Fibroblast of upper back skin (primary cell): ENCODE data around the gene ZNF687.
A peak's percentile ranks its signal among the peaks of the same experiment; 100 is the strongest.

Source experiments
- DNase-seq: peaks from one replicate; pipeline ENCODE4 v3.0.0-alpha.2; 2013

Gene ZNF687

DNA sequence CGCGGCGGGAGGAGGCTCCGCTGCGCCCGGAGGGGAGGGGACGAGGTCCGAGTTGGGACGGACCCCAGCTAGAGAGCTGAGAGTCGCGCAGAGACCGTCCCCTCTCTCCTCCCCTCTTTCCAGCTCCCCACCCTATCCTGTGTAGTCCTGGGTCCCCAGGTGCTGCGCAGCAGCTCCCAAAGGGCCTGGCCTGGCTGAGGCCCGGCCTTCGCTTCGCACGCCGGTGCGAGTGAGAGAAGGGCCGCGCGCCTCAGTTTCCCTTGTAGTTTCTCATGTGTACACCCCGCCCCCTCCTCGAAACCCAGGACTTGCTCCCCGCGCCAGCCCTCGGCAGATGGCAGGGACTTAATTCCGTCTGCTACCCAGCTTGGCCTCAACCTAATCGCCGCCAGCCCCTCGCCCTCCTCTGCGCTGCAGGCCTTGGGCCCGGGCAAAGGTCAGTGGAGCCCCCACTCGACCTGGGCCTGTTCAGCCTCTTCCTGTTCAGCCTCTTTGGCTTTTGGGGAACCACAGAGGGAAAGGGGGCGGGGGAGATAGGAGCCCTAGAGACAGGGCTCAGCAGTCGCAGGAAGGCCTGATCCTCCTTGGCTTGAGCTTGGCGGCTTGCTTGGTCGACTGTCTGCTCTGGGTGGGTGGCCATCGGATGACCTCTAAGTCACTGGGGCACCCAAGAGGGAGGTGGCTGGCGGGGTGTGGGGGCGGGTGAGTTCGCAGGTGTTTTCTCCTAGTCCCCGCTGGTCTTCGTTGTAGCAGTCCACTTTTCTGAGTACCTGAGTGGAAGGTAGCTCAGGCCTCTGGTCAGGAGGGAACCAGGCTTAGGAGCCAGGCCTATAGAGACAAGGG, 1.0 kb downstream of the ZNF687 start:
- peak; percentile 5 for DNase-seq

DNA sequence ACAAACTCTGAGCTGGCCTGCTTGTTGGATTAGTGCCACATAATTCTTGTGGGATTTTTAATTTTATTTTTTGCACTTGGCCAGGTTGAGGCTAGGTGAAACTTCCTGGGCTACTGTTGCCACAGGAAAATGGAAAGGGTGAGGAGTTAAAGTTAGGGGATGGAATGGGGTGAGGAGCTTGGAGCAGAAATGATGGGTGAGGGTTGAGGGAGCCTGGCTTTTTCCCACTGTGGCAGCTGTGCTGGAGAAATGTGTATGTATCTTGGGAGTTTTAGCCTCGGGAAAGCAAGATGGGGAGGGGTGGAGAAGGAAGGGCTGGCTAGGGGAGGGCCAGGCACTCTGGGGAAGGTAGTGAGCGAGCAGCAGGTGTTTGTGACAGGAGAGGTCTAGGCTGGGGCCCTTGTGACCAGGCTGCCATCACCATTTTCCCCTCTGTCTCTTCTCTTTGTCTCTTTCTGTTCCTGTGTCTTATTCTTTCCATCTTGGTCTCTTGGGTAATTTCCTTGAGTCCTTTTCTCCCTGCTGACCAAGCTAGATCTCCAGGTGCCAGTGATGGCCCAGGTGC, 2.0 kb downstream of the ZNF687 start:
- DNase-seq: no peak

DNA sequence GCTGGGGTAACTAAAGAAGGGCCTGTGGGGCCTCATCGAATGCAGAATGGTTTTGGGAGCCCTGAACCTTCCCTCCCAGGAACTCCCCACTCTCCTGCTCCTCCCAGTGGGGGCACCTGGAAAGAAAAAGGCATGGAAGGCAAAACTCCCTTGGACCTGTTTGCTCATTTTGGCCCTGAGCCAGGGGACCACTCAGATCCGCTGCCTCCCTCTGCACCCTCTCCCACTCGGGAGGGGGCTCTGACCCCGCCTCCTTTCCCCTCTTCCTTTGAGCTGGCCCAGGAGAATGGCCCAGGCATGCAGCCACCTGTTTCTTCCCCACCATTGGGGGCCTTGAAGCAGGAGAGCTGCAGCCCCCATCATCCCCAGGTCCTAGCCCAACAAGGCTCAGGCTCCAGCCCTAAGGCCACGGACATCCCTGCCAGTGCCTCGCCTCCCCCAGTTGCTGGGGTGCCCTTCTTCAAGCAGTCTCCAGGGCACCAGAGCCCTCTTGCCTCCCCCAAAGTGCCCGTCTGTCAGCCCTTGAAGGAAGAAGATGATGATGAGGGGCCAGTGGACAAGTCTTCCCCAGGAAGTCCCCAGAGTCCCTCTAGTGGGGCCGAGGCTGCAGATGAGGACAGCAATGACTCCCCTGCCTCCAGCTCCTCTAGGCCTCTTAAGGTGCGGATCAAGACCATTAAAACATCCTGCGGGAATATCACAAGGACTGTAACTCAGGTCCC, 4.7 kb downstream of the ZNF687 start:
- no peak for DNase-seq

DNA sequence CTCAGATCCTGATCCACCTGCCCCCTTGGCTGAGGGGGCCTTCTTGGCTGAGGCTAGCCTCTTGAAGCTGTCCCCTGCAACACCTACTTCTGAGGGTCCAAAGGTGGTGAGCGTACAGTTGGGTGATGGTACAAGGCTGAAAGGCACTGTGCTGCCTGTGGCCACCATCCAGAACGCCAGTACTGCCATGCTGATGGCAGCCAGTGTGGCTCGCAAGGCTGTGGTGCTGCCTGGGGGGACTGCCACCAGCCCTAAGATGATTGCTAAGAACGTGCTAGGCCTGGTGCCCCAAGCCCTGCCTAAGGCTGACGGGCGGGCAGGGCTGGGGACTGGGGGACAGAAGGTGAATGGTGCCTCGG, 5.2 kb downstream of the ZNF687 start:
- no peak for DNase-seq

DNA sequence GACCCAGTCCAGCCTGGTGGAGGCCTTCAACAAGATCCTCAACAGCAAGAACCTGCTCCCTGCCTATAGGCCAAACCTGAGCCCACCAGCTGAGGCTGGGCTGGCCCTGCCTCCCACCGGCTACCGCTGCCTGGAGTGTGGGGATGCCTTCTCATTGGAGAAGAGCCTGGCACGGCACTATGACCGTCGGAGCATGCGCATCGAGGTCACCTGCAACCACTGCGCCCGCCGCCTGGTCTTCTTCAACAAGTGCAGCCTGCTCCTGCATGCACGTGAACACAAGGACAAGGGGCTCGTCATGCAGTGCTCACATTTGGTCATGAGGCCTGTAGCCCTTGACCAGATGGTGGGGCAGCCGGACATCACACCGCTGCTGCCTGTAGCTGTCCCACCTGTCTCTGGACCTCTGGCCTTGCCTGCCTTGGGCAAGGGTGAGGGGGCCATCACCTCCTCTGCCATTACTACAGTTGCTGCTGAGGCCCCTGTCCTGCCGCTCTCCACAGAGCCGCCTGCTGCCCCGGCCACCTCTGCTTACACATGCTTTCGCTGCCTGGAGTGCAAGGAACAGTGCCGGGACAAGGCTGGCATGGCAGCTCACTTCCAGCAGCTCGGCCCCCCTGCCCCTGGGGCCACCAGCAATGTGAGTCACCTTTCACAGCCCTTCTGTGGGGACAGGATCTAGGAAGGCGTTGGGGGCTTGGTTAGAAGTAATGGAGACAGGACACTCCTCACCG, 5.8 kb downstream of the ZNF687 start:
- DNase-seq: no peak

DNA sequence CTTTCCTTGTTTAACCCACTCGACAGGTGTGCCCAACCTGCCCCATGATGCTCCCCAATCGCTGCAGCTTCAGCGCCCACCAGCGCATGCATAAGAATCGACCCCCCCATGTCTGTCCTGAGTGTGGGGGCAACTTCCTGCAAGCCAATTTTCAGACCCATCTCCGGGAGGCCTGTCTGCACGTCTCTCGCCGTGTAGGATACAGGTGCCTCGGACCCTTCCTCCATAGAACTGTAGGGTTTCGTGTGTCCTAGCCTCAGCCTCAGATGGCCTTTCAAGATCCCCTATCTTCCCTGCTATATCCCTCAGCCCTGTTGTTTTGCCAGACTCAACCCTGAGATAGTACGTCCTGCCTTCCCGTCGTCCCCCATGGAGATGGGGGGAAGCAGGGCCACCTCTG, 6.4 kb downstream of the ZNF687 start:
- no peak for DNase-seq

DNA sequence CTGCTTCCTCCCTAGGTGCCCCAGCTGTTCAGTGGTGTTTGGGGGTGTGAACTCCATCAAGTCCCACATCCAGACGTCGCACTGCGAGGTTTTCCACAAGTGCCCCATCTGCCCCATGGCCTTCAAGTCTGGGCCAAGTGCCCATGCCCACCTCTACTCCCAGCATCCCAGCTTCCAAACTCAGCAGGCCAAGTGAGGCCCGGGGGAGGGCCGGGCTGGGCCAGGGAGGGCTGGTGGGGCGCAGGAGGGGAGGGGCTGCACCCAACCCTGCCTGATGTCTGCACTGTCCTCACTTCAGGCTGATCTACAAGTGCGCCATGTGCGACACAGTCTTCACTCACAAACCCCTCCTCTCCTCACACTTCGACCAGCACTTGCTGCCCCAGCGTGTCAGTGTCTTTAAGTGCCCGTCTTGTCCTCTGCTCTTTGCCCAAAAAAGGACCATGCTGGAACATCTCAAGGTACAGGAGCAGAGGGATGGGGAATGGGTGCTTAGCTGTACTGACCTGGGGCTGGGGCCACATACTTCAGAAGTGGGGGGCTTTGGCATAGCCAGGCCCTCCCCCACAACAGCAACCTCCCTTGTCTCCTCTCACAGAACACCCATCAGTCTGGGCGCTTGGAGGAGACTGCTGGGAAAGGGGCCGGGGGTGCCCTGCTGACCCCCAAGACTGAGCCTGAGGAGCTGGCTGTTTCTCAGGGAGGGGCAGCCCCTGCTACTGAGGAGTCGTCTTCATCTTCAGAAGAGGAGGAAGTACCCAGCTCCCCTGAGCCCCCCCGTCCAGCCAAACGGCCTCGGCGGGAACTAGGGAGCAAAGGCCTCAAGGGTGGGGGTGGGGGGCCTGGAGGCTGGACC, 7.2 kb downstream of the ZNF687 start:
- DNase-seq: no peak

DNA sequence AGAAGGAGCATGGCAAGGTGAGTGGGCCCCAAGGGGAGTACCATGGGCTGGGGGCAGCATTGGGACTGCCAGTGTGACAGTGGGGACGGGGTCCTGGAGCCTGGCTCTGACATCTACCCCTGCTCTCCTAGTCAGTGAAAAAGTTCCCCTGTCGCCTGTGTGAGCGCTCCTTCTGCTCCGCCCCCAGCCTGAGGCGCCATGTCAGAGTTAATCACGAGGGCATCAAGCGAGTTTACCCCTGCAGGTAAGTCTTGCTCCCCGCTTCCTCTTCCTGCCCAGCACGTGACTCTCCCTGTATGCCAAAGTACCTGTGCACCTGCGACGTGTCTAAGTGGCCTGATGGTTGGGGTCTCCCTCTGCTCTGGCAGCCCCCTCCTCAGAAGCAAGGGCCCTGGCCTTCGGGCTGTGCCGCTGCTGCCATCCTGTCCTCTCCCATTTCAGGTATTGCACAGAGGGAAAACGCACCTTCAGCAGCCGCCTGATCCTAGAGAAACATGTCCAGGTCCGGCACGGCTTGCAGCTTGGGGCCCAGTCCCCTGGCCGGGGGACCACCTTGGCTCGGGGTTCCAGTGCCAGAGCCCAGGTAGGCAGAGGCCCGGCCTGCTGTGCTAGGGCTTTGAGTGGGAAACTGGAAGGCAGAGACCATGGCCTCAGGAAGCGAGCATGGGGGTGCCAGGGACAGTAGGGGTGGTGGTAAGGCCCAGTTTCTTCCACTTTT, 8.1 kb downstream of the ZNF687 start:
- DNase-seq: no peak

DNA sequence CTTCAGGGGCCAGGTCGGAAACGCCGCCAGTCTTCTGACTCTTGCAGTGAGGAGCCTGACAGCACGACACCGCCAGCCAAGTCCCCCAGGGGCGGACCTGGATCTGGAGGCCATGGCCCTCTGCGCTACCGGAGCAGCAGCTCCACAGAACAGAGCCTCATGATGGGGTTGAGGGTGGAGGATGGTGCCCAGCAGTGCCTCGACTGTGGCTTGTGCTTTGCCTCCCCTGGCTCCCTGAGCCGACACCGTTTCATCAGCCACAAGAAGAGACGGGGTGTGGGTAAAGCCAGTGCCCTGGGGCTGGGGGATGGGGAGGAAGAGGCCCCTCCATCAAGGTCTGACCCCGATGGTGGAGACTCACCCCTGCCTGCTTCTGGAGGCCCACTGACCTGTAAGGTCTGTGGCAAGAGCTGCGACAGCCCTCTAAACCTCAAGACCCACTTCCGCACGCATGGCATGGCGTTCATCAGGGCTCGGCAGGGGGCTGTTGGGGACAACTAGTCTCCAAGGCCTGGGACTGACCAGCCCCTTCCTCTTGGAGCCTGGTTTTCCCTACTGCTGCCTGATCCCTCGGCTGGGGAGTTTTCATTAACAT, 8.7 kb downstream of the ZNF687 start:
- no peak for DNase-seq

DNA sequence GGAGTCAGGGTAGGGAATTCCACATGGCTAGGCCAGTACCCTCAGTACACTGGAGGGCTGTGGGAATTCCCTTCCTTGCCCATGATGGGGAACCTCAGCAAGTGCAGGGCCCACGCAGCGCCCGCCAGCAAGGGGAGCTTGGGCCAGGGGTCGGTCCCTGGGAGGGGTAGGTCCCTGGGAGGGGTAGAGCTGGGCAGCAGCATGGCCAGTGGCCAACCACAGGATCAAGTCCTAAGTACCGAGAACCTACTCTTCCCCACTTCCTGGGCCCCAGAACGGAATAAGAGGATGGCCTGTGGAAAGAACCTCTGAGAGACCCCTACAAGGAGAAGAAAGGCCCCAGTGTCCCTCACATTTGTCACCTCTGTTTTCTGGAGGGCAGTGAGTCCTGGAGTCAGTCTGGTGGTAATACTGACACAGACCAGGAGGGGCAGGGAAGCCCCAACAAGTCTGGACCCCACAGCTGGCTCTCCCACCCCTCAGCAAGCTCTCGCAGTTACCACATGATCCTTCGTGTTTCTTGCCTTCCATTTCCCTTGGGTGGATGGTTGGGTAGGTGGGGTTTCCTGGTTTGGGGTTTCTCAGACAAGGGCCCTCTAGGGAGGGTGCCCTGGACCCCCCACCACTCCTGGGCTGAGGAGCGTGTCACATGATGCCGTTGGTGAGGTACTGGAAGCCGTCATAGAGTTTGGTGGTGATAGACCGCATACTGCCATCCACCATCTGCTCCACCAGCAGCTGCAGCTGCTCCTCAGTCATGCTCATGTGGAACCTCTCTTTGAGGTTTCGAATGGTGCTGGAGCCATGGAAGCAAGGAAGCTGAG, 10.3 kb downstream of the ZNF687 start:
- no peak for DNase-seq

DNA sequence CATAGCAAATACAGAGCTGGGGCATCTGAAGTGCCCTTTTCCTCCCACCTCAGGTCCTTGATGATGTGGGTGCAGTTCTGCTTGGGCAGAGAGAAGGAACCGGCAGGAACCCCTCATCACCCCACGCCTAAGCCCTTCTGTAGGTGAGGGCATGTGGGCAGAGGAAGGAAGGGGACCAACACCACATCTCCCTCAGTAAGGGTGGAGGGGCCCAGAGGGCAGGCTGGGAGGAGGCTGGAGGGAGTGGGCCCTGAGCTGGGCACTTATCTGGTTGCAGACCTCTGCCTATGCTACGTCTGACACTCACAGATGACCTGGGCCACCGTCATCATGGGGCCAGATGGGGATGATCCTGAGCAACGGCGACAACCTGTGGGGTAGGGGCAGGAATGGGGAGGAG, 11.0 kb downstream of the ZNF687 start:
- DNase-seq: no peak

DNA sequence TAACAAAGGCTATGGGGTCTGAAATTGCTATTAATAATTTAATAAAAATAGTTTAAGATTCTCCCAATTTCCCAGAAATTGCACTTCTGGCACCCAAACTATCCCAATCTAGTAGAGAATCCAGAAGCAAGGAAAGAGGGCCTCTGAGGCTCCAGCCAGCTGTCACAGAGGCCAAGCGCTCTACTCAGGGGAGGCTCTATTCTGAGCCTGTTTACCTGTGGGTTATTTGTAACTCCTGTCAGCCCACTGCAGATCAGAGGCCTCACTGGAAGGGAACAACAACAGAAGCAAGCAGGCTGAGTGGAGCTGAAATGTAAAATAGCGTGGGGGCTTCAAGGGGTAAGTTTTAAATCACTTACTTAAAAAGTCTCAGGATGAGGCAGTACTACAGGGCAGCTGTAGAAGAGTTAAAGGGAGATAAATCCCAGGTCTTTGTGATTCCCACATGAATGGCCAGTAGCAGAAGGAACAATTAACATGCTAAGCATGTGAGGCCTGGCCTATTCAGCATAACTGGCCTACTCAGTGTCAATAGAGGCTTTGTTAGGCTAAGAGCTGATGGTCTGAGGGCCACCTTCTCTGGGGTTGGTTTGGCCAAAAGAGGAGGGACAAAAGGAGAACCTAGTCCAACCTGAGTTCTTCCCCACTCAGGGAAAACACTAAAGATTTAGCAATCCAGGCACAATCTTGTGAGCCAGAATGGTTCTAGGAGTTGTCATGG, 12.8 kb downstream of the ZNF687 start:
- DNase-seq: no peak

DNA sequence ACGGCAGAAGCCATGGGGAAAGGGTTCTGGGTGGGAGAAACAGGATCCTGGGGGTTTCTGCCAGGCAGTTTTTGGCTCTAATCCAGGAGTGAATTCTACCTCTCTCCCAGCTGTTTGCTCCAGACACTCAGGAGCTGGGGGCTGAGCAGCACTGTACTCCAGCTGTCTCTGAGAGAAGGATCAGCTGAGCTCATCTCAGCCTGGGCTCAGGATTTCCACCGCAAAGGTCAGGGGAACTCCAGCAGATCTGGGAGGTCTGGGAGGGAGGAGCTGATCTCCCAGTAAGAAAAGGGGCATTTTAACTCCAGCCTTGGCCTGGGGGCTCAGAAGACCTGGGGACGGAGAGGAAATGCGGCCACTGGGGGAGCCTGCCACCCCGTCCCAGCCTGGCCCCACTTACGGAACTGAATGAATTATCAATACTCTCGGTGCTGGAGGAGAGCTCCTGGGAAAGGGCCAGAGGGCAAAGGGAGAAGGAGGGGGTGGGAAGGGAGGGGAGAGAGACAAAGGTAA, 27.8 kb downstream of the ZNF687 start:
- peak; percentile 58 for DNase-seq

DNA sequence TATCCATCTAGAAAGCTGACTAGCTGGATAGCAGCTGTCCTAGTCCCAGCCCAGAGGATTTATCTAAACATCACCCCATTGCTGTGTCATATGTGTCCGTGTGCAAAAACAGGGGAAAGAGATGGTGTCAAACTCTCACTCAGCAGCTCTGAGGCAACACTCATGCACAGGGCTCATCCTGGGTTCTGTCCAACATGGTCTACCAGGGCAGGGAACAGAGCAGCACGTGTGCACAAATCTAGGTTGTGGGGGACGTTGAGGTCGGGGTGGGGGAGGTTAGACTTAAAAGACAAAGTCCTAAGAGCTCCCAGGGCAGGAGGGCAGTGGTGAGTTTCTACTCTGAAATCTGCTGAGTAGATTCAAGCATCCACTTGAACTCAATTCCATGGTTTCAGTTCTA, 28.9 kb downstream of the ZNF687 start:
- DNase-seq: no peak

DNA sequence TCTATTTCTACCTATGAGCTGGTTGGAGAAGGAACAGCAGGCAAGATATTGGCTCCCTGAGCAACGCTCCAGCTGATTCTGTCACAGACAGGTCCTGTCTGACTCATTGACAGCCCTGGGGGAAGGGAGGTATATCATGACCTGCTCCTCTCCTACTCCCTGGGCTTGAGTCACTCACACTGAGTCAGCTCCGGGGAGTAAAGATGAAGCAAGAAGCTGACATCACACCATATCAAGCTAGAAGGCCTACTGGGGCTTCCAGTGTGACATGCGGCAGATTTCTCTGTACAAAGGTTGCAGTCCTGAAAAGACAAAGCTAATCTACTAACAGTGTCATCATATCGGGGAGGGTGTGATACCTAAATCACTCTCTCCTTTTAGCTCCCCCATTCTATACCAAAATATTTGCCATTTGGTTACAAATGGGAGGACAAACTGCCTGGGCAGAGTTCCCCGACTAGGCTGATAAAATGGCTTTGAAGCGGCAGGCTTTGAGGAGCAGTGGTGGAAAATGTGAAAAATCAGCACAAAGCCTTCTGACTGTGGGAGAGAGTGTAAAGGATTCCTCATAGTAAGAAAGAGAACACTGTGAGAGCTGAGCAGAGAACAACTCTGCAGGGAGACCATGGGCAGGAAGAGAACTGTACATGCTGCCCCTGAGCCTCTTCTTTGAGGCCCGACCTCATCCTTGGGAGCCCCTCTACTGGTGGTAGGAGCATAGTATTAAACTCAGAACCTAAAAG, 29.7 kb downstream of the ZNF687 start:
- DNase-seq: peak; percentile 99

DNA sequence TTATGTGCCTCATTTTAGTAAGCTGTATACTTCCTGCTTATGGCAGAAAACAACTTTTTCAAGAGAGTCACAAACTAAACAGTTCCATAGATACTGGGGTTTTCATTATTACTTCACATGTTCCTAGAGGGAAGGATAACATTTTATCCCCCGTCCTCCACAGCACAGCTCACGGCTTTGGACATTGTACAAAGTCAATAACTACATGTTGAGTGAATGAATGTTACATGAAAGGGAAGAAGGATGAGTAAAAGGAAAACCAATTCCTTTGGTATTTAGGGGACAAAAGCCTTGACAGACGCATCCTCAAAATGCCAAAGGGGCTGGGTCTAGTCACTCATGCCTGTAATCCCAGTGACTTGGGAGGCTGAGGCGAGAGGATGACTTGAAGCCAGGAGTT, 30.3 kb downstream of the ZNF687 start:
- peak; percentile 33 for DNase-seq

DNA sequence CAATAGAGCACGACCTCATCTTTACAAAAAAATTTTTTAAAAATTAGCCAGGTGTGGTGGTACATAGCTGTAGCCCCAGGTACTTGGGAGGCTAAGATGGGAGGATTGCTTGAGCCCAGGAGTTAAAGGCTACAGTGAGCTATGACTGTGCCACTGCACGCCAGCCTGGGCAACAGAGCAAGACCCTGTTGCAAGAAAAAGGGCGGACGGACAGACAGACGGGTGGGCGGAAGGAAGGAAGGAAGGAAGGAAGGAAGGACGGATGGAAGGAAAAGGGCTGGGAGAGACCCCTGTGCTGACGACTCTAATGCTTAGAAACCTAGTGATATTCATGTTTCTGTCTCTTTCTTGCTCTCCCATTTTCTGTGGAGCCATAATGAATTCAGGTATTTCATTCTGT, 30.7 kb downstream of the ZNF687 start:
- no peak for DNase-seq

DNA sequence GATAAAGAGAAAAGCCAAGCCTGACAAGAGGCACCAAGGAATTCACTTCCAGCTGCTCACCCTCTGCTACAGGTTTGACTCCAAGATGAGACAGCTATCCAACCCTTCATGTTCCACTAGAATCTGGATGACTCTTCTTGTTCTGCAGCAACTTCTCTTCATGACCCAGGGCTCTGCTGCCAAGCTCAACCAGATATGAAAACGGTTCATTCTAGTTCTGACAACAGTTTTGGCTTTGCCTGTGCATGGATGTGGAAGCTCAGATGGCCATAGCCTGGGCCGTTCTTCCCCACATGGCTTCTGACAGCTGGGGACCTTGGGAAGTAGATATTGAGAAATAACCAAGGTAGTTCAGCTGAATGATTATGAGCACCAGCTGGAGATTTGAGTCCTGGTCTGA, 31.4 kb downstream of the ZNF687 start:
- no peak for DNase-seq
